Adrenal gland (tissue), 12 donors: ENCODE measurements around the gene VMAC. TPM values are rescaled to one million over a fixed set of nuclear protein-coding genes. Genes with fewer than 3 reads are reported as not detected.

Experiments
- DNase-seq, 7 donors: peaks; one replicate each; pipeline ENCODE4 v3.0.0-alpha.2; 2019 to 2020
- H3K27ac ChIP-seq, 5 donors: fragments of 200-600 bp; sonication (generic) in 4 of 5; 1 replicate in 3 of 5; 2 replicates in 2 of 5; pipeline versions ENCODE4 v1.5.1 to v1.8.0; 2016 to 2020; ENCODE audit warnings: mild to moderate bottlenecking in 1 of 5
- H3K27me3 ChIP-seq: fragments of 200-600 bp; 2 replicates; pipeline ENCODE4 v1.8.0; 2021
- H3K36me3 ChIP-seq, 2 donors: fragments of 200-600 bp; replicated peaks in 1 of 2; 1 replicate in 1 of 2; 2 replicates in 1 of 2; pipeline versions ENCODE4 v1.5.1 to v1.8.0; 2018 to 2022
- H3K4me1 ChIP-seq, 2 donors: fragments of 200-600 bp; replicated peaks in 1 of 2; 1 replicate in 1 of 2; 2 replicates in 1 of 2; pipeline versions ENCODE4 v1.5.1 to v1.8.0; 2018 to 2021
- H3K4me3 ChIP-seq, 4 donors: fragments of 200-600 bp; sonication (generic) in 3 of 4; one replicate each; pipeline ENCODE4 v1.5.1; 2016 to 2018
- H3K9me3 ChIP-seq, 3 donors: fragments of 200-600 bp; sonication (generic) in 1 of 3; replicated peaks in 1 of 3; 1 replicate in 2 of 3; 2 replicates in 1 of 3; pipeline versions ENCODE4 v1.5.1 to v1.8.0; 2016 to 2021
- CTCF ChIP-seq, 6 experiments: fragments of 450-650 bp in 4 of 6; fragments of 200-600 bp in 2 of 6; sonication (generic) in 1 of 6; IDR thresholded peaks; 1 replicate in 5 of 6; 2 replicates in 1 of 6; pipeline versions ENCODE4 v1.5.1 to v1.8.0; 2016 to 2021; ENCODE audit warnings: antibody characterized with exemption in 6 of 6, mild to moderate bottlenecking in 2 of 6, moderate library complexity in 1 of 6
- POLR2A ChIP-seq, 2 donors: fragments of 450-650 bp; IDR thresholded peaks; one replicate each; pipeline ENCODE4 v1.6.1; 2017; ENCODE audit warnings: antibody characterized with exemption in 2 of 2, mild to moderate bottlenecking in 2 of 2, moderate library complexity in 1 of 2
- WGBS, 4 donors: extraction: QIAGEN DNeasy Blood & Tissue Kit in 2 of 4; methylation state at CpG; one replicate each; pipeline versions ENCODE4 v1.1.5 to v1.1.7; 2013 to 2017; 5-methylcytosine and 5-hydroxymethylcytosine counted together
- intact Hi-C, 2 donors: fragments of 100-400 bp; cut with DNase I; formaldehyde crosslinking; loops; one replicate each; pipeline versions ENCODE4 v1.14.1 to v1.15.0; 2022 to 2023
- polyA plus RNA-seq, 3 donors: library from polyadenylated mRNA; stranded (reverse); fragments of 200-250 nt in 2 of 3; fragments of 350-450 nt in 1 of 3; fragmentation: Illumina TruSeq in 1 of 3; extraction: RNeasy Lipid Tissue Mini Kit (QIAGEN cat#74804) in 1 of 3; gene quantifications; one replicate each; pipeline ENCODE4 v1.2.3, GENCODE V29; 2013 to 2014
- total RNA-seq, 9 donors: library from RNA; depleted of rRNA in 4 of 9; stranded (reverse); fragments of >200 nt in 4 of 9; fragments of 120-200 nt in 1 of 9; fragmentation: NEBNext Ultra II Directional in 1 of 9; extraction: Animal tissue kit (Norgen Biotek cat#: 25700) in 1 of 9; gene quantifications; one replicate each; pipeline versions ENCODE4 v1.1.0 to v1.2.4, GENCODE V29; 2013 to 2023
- donor health status: healthy with polysubstance abuse.
- donor health status: Bipolar disorder and iron deficiency.
- donor health status: DM: yes; HTN: yes; CAD: no.
- donor health status: DM: no; HTN: no; CAD: no.
- donor health status: DM: no; HTN: no; CAD: no.
- donor health status: DM: yes; HTN: yes; CAD: no.

Gene VMAC
- total and polyA plus RNA-seq, 12 donors, result 3.5 to 15.6 (median 8.3) TPM

GRCh38 chr19:5877427-5877826, 27.2 kb upstream of the VMAC start:
- no peak overlapping the region for H3K27ac ChIP-seq
- WGBS, 4 donors, result 72 to 79% (median 75%) methylated on average over 6 to 8 of the region's 8 CpGs; no CpG with 5 or more reads in 1 of the 4 donors

GRCh38 chr19:5877882-5878281, 26.8 kb upstream of the VMAC start:
- Histone ChIP-seq H3K27ac (no peak overlapping the region), H3K9me3 (no peaks in the 10 kb centered on the region)
- intact Hi-C loops, result no loop called here

More at GRCh38 chr19:5877427-5877826, 27.2 kb upstream of the VMAC start:
- Histone ChIP-seq H3K36me3 (no peaks in the 10 kb centered on the region), H3K4me1 (peaks cover 5 to 11% of the 10 kb centered on the region in 2 donors), H3K4me3 (no peak overlapping the region), H3K27me3 (no peaks in the 10 kb centered on the region), H3K9me3 (no peaks in the 10 kb centered on the region)
- intact Hi-C loops, result no loop called here
- no peak for TF ChIP-seq CTCF (IDR thresholded peaks at IDR 0.05)
- TF ChIP-seq POLR2A (IDR thresholded peaks at IDR 0.05), result no peak
- DNase-seq, result no peak

GRCh38 chr19:5880196-5880595, 24.5 kb upstream of the VMAC start:
- Histone ChIP-seq H3K36me3 (no peaks in the 10 kb centered on the region), H3K9me3 (no peaks in the 10 kb centered on the region), H3K4me3 (no peak overlapping the region), H3K27me3 (no peaks in the 10 kb centered on the region), H3K4me1 (peaks cover 5 to 11% of the 10 kb centered on the region in 2 donors), H3K27ac (no peak overlapping the region)
- intact Hi-C loops, result no loop called here
- 36 to 61% (median 41%) methylated on average over 5 to 6 of the region's 6 CpGs for WGBS, 4 donors
- DNase-seq, result no peak
- TF ChIP-seq POLR2A (IDR thresholded peaks at IDR 0.05) (no peak), CTCF (IDR thresholded peaks at IDR 0.05) (no peak)

More at GRCh38 chr19:5877882-5878281, 26.8 kb upstream of the VMAC start:
- Histone ChIP-seq H3K27me3 (no peaks in the 10 kb centered on the region), H3K4me3 (no peak overlapping the region), H3K36me3 (no peaks in the 10 kb centered on the region), H3K4me1 (peaks cover 5 to 11% of the 10 kb centered on the region in 2 donors)
- TF ChIP-seq POLR2A (IDR thresholded peaks at IDR 0.05) (no peak), CTCF (IDR thresholded peaks at IDR 0.05) (no peak)
- no peak for DNase-seq
- 80 to 90% (median 85%) methylated on average over 7 to 9 of the region's 9 CpGs for WGBS, 4 donors

GRCh38 chr19:5880604-5881078, 24.0 kb upstream of the VMAC start:
- Histone ChIP-seq H3K4me1 (peaks cover 5 to 11% of the 10 kb centered on the region in 2 donors), H3K9me3 (no peaks in the 10 kb centered on the region), H3K27me3 (no peaks in the 10 kb centered on the region), H3K4me3 (no peak overlapping the region), H3K27ac (no peak overlapping the region), H3K36me3 (no peaks in the 10 kb centered on the region)
- intact Hi-C loops, result no loop called here
- TF ChIP-seq POLR2A (IDR thresholded peaks at IDR 0.05) (no peak), CTCF (IDR thresholded peaks at IDR 0.05) (no peak)
- DNase-seq, result peak in 5 of 7 donors; percentile 61 to 78 (median 73)
- 10 to 21% (median 17%) methylated on average over 9 to 15 of the region's 15 CpGs for WGBS, 4 donors
